ENCODE measurements around the gene SLC34A3. TPM values are rescaled to one million over a fixed set of nuclear protein-coding genes. Genes with fewer than 3 reads are reported as not detected.
A peak's percentile ranks its signal among the peaks of the same experiment; 100 is the strongest.
"Not testable (repeated sequence)": the region's sequence is repeated elsewhere in the genome, so short reads cannot be mapped to it uniquely, and the experiment has no call there.

The SLC34A3 gene
- total RNA-seq, 1 experiment from 2014 or later, result 2.5 TPM

DNA sequence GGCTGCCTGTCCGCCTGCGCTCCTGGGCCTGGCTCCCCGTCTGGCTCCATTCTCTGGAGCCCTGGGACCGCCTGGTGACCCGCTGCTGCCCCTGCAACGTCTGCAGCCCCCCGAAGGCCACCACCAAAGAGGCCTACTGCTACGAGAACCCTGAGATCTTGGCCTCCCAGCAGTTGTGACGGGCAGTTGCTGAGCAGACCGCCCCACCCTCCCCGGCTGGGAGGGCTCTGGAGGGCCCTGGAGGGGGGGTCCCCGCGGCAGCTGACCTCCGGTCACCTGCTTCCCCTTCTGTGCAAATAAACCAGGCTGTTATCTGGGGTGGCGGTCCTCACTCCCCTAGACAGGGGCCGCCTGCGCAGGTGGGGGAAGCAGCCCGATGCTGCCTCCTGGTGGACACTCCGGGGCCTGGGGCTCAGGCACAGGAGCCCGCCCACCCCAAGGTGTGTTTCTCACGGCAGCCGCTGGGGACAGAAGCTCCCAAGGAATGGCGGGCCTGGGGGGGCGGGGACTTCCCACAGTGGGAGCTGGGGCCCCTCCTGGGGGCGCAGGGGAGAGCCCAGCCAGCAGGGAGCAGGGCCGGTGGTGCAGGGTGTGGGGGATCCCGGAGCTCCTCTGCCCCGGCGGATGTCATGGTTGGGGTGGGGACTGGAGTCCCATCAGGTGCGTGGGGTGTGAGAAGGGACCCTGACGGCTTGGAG, 5.7 kb downstream of the SLC34A3 start:
- H3K36me3 ChIP-seq (ENCODE audit: low read depth), result no peaks in the 10 kb centered on the region
- H3K4me3 ChIP-seq, result no peak overlapping the region
- H3K4me2 ChIP-seq, result no peak overlapping the region
- H4K20me1 ChIP-seq (ENCODE audit: insufficient read depth), result no peaks in the 10 kb centered on the region; the same call in 1 of the 2 replicates
- H3K79me2 ChIP-seq (ENCODE audit: low read depth), result peaks cover 30% of the 10 kb centered on the region
- H3F3A ChIP-seq (ENCODE audit: insufficient read depth, low read depth), result peaks cover 8% of the 10 kb centered on the region
- no TSS peak for BruUV-seq (replicated peaks)
- no peak overlapping the region for H2AFZ ChIP-seq
- ChIA-PET CTCF (interaction anchor here (0.6 to 1.8 kb wide), 23 partner anchors 9 to 459 kb away, joined by 3 to 13 read pairs (median 4); partner anchors contain the start of genes NELFB, RNF224, TOR4A and TPRN), POLR2A (ENCODE audit: unreplicated experiment) (interaction anchor here (0.6 to 0.8 kb wide), 7 partner anchors 13 to 479 kb away, joined by 3 to 15 read pairs (median 4); partner anchors contain the start of gene NRARP)
- intact Hi-C loops (cut with micrococcal nuclease; ENCODE audit: unreplicated experiment), result no loop called here
- H3K27ac ChIP-seq, result no peak overlapping the region
- TF ChIP-seq, protein P1, sequence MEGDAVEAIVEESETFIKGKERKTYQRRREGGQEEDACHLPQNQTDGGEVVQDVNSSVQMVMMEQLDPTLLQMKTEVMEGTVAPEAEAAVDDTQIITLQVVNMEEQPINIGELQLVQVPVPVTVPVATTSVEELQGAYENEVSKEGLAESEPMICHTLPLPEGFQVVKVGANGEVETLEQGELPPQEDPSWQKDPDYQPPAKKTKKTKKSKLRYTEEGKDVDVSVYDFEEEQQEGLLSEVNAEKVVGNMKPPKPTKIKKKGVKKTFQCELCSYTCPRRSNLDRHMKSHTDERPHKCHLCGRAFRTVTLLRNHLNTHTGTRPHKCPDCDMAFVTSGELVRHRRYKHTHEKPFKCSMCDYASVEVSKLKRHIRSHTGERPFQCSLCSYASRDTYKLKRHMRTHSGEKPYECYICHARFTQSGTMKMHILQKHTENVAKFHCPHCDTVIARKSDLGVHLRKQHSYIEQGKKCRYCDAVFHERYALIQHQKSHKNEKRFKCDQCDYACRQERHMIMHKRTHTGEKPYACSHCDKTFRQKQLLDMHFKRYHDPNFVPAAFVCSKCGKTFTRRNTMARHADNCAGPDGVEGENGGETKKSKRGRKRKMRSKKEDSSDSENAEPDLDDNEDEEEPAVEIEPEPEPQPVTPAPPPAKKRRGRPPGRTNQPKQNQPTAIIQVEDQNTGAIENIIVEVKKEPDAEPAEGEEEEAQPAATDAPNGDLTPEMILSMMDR (conservative IDR thresholded peaks at IDR 0.05), result peak; percentile 97
- no peak for TF ChIP-seq EZH2 (IDR thresholded peaks at IDR 0.05; ENCODE audit: low read depth)
- no peaks in the 10 kb centered on the region for H3K9me2 ChIP-seq (ENCODE audit: insufficient read depth)
- DNase-seq, result peak; percentile 58 to 88
- no peaks in the 10 kb centered on the region for H3K27me3 ChIP-seq (ENCODE audit: insufficient read depth, low read depth)
- peaks cover 25% of the 10 kb centered on the region for H3K4me1 ChIP-seq (replicated peaks; ENCODE audit: insufficient read depth)
- H3K9me3 ChIP-seq (ENCODE audit: insufficient read depth, low read depth), result no peaks in the 10 kb centered on the region

DNA sequence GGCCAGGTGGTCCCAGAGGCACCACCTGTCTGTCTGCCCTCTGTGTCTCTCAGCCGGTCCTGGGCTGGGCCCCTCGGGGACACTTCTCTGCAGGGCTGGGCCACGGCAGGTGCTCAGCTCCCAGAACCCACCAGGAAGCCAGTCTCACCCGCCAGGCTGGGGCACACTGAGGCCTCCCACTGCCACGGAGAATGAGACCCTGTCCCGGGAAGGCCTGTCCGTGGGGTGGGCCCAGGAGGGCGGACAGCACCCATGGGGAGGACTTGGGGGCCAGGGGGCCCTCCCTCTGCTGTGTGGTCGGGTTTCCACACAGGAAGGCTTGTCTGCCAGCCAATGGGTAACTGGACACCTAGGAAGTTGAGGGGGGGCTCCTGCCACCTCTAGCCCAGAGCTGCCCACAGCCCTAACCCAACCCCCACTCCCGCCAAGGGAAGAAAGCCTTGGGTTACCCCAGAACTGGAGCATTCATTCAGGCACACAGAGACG, 6.3 kb downstream of the SLC34A3 start:
- no peak for TF ChIP-seq EZH2 (IDR thresholded peaks at IDR 0.05; ENCODE audit: low read depth)
- TF ChIP-seq, protein P1 (conservative IDR thresholded peaks at IDR 0.05), result no peak
- Histone ChIP-seq H3K79me2 (ENCODE audit: low read depth) (peaks cover 34% of the 10 kb centered on the region), H3K27ac (no peak overlapping the region), H3K4me3 (no peak overlapping the region), H3K36me3 (ENCODE audit: low read depth) (0 out of 2 replicates have a peak, but pooled peaks cover 4% of the 10 kb centered on the region), H3K27me3 (ENCODE audit: insufficient read depth, low read depth) (no peaks in the 10 kb centered on the region), H4K20me1 (ENCODE audit: insufficient read depth) (peaks cover 4% of the 10 kb centered on the region), H3K4me2 (no peak overlapping the region), H3K9me3 (ENCODE audit: insufficient read depth, low read depth) (no peaks in the 10 kb centered on the region), H2AFZ (no peak overlapping the region), H3K4me1 (replicated peaks; ENCODE audit: insufficient read depth) (peaks cover 25% of the 10 kb centered on the region), H3K9me2 (ENCODE audit: insufficient read depth) (no peaks in the 10 kb centered on the region), H3F3A (ENCODE audit: insufficient read depth, low read depth) (peaks cover 12% of the 10 kb centered on the region)
- CTCF ChIA-PET, result interaction anchor here (0.6 to 1.8 kb wide), 22 partner anchors 10 to 459 kb away, joined by 3 to 13 read pairs (median 4); partner anchors contain the start of genes NELFB, RNF224, TOR4A and TPRN
- no TSS peak for BruUV-seq (replicated peaks)
- intact Hi-C loops (cut with micrococcal nuclease; ENCODE audit: unreplicated experiment), result no loop called here
- POLR2A ChIA-PET (ENCODE audit: unreplicated experiment), result interaction anchor here (0.6 to 0.8 kb wide), 5 partner anchors 34 to 479 kb away, joined by 3 to 15 read pairs (median 7); no protein-coding TSS in a partner anchor
- DNase-seq, result no peak

DNA sequence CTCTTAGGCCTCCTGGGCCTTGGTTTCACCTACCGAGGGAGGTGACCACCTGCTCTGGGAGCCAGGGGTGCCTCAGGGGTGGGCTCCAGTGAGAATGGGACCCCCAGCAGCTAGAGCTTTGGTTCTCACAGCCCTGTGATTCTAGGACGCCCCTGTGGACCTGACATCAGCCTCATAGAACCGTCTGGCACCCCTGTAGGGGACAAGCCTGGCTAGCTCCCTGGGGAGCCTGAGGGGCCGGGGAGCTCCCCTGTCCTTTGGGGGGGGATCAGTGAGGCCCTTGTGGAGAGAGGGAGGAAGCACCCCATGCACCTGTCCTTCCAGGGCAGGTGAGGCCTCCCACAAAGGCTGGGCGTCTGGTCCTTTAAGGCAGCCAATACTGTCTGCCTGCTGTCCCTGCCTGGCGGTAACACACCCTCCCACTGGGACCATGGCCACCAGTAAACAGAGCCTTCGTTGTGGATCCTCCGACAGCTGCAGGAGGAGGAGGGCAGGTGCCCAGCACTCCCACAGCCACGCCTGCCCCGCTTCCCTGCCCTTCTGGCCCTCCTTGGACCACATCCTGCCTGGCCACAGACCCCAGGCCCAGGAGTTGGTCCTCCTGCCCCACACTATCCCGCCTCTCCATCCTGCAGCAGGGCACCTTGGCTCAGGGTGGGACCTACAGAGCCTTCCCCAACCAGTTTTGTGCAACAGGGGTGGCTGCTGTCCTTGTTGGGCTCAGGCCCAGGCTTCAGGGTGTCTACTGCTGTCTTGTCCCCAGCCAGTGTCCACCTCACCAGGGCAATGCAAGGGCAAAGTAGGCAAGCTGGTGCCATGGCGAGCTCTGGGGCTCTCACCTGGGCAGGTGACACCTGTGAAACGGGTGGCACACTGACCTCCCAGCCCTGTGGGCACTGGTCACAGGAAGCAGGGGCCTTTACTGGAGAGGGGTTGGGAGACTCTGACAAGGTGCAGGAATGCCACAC, 7.3 kb downstream of the SLC34A3 start:
- no peaks in the 10 kb centered on the region for H3K27me3 ChIP-seq (ENCODE audit: insufficient read depth, low read depth)
- peaks cover 15% of the 10 kb centered on the region for H4K20me1 ChIP-seq (ENCODE audit: insufficient read depth)
- H3K36me3 ChIP-seq (ENCODE audit: low read depth), result 0 out of 2 replicates have a peak, but pooled peaks cover 15% of the 10 kb centered on the region
- BruUV-seq (replicated peaks), result no TSS peak
- peak in 1 of 2 experiments; percentile 72 for DNase-seq
- no peak for TF ChIP-seq EZH2 (IDR thresholded peaks at IDR 0.05; ENCODE audit: low read depth)
- TF ChIP-seq, protein P1 (conservative IDR thresholded peaks at IDR 0.05), result no peak
- H2AFZ ChIP-seq, result no peak overlapping the region
- POLR2A ChIA-PET (ENCODE audit: unreplicated experiment), result interaction anchor here (0.5 to 0.6 kb wide), 5 partner anchors 13 to 356 kb away, joined by 3 to 6 read pairs (median 4); partner anchors contain the start of gene CYSRT1
- H3F3A ChIP-seq (ENCODE audit: insufficient read depth, low read depth), result peaks cover 23% of the 10 kb centered on the region
- intact Hi-C loops (cut with micrococcal nuclease; ENCODE audit: unreplicated experiment), result no loop called here
- peaks cover 34% of the 10 kb centered on the region for H3K4me1 ChIP-seq (replicated peaks; ENCODE audit: insufficient read depth)
- H3K9me3 ChIP-seq (ENCODE audit: insufficient read depth, low read depth), result no peaks in the 10 kb centered on the region
- H3K9me2 ChIP-seq (ENCODE audit: insufficient read depth), result no peaks in the 10 kb centered on the region
- H3K4me2 ChIP-seq, result 0 out of 2 replicates have a peak overlapping the region, but pooled peaks have one; percentile 93
- H3K79me2 ChIP-seq (ENCODE audit: low read depth), result peaks cover 45% of the 10 kb centered on the region
- H3K4me3 ChIP-seq, result no peak overlapping the region; the same call in 1 of the 2 replicates
- no peak overlapping the region for H3K27ac ChIP-seq
- CTCF ChIA-PET, result interaction anchor here (0.6 to 1.8 kb wide), 3 partner anchors 110 to 339 kb away, joined by 3 to 6 read pairs (median 4); no protein-coding TSS in a partner anchor

DNA sequence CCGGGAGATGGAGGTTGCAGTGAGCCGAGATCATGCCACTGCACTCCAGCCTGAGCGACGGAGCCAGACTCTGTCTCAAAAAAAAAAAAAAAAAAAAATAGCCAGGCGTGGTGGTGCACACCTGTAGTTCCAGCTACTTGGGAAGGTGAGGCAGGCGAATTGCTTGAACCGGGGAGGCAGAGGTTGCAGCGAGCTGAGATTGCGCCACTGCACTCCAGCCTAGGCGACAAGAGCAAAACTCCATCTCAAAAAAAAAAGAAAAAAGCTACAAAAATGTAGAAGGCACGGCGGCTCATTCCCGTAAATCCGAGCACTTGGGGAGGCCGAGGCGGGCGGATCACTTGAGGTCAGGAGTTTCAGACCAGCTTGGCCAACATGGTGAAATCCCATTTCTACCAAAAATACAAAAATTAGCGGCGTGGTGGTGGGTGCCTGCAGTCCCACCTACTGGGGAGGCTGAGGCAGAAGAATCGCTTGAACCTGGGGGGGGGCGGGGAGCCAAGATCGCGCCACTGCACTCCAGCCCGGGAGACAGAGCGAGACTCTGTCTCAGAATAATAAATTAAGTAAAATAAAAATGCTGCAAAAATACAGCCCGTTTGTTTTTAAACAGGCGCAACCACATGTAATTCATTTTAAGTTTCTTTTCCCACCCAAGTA, 9.0 kb downstream of the SLC34A3 start:
- H3K27ac ChIP-seq, result peak overlapping the region; percentile 82
- peak overlapping the region; percentile 93 for H3K4me2 ChIP-seq
- H3K9me3 ChIP-seq (ENCODE audit: insufficient read depth, low read depth); H3K27me3 ChIP-seq (ENCODE audit: insufficient read depth, low read depth); DNase-seq; H3K9me2 ChIP-seq (ENCODE audit: insufficient read depth): not testable (repeated sequence)
- H2AFZ ChIP-seq, result peak overlapping the region; percentile 89
- peak overlapping the region; percentile 70 for H3K4me3 ChIP-seq
- H3K4me1 ChIP-seq (replicated peaks; ENCODE audit: insufficient read depth), result peaks cover 39% of the 10 kb centered on the region
- peaks cover 39% of the 10 kb centered on the region for H3F3A ChIP-seq (ENCODE audit: insufficient read depth, low read depth)
- CTCF ChIA-PET, result interaction anchor here (0.8 kb wide), 2 partner anchors 33 to 193 kb away, joined by 4 to 7 read pairs; no protein-coding TSS in a partner anchor
- intact Hi-C loops (cut with micrococcal nuclease; ENCODE audit: unreplicated experiment), result loop anchor here (2.0 to 5.0 kb wide), 3 partner anchors 37 to 447 kb away; partner anchors contain the start of genes TMEM141 and TOR4A
- H4K20me1 ChIP-seq (ENCODE audit: insufficient read depth), result peaks cover 29% of the 10 kb centered on the region
- H3K79me2 ChIP-seq (ENCODE audit: low read depth), result peaks cover 56% of the 10 kb centered on the region
- peaks cover 21% of the 10 kb centered on the region; the same call in 1 of the 2 replicates for H3K36me3 ChIP-seq (ENCODE audit: low read depth)
- TSS peak; percentile 50 for BruUV-seq (replicated peaks)
- POLR2A ChIA-PET (ENCODE audit: unreplicated experiment), result interaction anchor here (0.7 to 1.8 kb wide), 6 partner anchors 15 to 193 kb away, joined by 4 to 19 read pairs (median 8); partner anchors contain the start of gene NELFB

All from PC-9 (cell line).